Activated gamma-delta T cell treated with anti-CD3 and anti-CD28 coated beads, Interleukin-2, amount 50 U/mL, for 16 hours (primary cell): Measurements from ENCODE around the gene ATG7.
"Not testable (repeated sequence)": the region's sequence is repeated elsewhere in the genome, so short reads cannot be mapped to it uniquely, and the experiment has no call there.

Experiments
- DNase-seq: peaks from one replicate; pipeline ENCODE4 v3.0.0-alpha.2; 2020; ENCODE audit warnings: low read depth

Gene ATG7

DNA sequence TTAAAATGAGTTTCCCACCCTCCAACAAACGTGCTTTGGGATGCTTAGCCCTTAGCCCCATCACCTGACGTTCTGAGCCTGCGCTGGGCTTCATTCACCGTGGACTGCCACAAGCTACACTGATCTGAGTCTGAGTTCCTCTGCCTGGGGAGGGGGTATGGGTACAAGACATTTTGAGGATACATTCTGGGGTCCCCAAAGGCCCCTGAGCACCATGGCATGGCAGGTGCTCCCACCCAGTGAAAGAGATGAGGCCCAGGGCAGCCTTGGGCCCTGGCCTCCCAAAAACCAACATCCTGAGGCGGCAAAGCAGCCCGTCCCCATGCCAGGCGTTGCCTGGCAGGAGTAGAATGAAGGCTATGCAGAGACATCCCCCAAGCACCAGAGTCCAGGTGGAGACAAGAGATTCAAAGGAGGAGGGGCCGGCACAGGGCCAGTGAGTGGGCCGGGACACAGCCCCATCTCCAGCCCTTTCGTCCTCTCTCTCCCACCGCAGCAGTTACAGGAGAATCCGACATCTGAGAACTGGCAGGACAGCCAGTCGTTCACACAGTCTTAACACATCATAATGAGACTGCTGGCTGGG is 297.1 kb downstream of the ATG7 start:
- no peak for DNase-seq

DNA sequence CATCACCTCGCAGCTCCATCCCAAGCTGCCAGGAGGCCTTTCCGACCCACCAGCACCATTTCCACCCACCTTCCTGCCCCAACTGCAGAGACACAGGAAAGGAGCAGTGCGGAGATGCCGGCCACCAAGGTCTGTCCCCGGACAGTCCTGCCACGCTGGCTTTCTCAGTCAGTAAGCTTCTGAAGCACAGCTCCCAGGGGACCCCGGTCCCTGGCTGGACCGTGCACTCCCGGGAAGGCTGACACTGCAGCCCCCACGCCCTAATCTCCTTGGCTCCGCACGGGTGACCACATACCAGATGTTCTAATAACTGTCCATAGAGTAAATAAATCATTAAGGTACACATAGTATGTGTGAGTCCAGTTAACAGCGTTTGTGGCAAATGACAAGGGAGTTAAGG is 298.1 kb downstream of the ATG7 start:
- DNase-seq, result no peak

DNA sequence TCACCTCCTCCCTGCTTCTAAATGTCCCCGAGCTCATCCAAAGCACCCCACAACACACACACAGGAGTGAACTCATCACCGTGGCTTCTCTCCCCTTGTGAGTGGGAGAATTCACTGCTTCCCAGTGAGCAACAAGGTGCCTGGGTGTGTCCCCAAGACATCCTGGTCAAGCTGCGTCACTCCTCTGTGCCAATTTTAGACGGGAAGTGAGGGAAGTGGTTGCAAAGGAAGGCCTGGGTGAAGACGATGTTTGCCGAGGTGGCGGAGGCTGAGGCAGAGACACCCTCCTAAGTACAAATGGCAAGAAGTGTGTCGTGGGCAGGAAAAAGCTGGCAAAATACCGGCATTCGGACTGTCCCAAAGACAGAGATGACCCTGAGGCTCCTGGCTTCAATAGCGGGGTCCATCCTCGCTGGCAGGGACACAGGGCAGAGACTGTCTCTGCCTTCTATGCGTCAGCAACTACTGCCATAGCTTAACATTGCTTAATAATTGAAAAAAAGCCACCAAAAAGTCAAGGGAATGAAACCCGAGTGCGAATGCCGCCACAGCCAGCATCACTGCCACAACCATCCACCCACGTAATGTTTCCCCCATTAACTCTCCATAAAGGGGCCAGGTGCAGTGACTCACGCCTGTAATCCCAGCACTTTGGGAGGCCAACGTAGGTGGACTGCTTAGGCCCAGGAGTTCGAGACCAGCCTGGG is 298.7 kb downstream of the ATG7 start:
- DNase-seq, result no peak

DNA sequence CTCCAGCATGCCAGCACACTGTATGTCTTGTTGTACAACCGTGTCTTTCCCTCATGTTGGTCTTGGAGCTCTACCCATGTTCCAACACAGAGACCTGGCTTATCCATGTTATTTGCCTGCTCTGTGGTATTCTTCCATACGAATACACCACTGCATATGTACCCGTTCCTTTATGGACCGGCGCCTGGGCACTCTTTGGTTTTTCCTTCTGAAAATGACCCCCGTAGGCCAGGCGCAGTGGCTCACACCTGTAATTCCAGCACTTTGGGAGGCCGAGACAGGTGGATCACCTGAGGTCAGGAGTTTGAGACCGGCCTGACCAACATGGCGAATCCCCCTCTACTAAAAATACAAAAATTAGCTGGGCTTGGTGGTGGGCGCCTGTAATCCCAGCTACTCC is 300.5 kb downstream of the ATG7 start:
- not testable (repeated sequence) for DNase-seq

DNA sequence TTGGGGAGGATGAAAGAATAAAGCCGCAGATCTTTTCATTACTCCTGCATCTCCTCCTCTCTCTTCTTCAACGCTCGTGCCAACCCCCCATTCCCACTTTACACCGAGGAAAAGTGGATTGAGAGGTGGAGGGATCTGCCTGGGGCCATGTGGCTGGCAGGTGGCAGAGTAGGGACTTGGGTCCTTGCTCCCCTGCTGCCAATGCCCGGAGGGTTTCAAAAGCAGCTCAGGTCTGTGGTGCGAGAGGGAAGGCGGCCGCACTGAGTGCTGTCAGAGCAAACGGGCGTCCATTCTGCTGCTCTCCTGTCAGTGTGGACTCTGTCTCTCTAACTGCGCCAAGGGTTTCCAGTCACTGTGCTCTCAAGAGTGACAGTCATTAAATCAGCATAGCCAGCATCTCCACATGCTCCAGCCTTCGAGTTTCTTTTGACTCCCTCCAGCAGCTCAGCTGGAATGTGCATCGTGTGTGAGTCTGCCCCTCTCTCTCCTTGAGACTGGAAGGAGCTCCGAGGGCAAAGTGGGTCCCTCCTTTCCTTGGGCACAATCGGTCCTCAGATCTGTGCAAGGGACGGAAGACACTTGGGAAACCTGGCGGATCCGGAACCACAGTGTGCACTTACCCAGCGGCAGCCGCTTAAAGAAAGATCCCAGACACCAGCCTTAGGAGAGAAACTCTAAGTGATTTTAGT is 302.9 kb downstream of the ATG7 start:
- DNase-seq, result no peak

DNA sequence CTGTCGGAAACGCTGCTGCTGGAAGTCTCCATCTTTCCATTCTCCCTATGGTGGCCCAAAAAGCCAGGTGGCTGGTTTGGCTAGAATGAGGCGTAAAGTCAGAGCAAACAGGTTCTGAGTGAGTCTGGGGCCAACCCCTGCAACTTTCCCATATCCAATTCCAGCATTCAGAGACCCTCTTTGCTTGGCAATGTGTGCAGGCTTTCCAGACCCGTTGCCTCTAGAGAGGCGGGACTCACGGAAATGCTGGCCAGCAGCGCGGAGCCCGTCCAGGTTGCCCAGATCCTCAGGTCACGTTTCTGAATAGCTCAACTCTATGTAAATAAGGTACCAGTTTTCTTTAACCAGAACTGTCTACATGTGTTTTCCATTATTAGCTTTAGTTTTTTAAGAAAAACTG is 303.5 kb downstream of the ATG7 start:
- no peak for DNase-seq

DNA sequence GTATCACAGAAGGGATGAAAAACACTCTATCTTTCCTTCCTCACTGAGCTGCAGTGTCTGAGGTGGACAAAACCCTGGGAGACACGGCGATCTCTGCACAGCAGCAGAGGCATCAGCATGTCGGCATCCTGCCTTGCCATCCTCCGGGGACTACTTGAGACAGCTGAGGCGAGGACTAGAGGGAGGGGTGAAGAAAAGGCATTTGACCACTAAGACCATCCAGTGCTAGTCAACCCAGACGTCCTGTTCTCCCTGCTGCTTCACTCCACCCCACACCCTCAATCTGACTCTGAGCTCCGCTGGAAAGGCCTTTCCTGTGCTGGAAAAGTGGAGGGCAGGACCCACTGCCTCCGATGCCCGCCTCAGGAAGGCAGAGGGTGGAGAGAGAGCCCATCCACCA is 304.3 kb downstream of the ATG7 start:
- DNase-seq, result no peak

DNA sequence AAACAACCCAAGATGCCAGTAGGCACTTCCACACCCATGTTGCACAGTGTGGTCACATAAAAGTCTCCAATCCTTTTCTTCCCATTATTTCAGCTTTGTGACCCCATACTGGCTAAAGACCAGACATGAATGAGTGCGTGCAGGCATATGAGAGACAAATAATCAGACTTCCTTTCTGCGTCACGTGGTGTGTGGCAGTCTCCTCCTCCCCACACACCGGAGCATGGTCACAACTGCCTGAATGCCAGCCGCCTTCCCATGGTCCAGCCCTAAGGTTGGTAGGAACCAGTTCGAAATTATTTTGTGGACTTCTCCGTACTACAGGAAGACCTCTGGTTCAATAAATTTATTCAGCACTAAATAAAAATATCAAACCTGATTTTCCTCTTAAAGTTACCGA is 306.0 kb downstream of the ATG7 start:
- DNase-seq, result no peak

DNA sequence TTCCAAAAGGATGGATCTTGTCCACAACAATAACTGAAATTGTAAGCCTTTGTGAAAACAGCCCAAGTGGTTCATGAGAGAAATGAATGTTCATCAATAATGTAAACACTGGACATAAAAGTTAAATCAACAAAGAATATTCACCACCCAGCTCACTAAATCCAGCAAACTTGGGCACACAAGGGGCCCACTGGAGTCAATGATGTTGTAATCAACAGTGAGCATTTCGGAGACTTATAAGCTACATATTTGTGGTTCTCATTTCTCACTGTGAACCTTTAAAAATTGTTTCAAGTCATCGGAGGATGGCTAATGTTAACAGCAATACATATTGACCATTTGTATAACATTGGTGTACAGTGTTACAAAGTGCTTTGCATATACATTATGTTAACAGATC is 308.4 kb downstream of the ATG7 start:
- no peak for DNase-seq

DNA sequence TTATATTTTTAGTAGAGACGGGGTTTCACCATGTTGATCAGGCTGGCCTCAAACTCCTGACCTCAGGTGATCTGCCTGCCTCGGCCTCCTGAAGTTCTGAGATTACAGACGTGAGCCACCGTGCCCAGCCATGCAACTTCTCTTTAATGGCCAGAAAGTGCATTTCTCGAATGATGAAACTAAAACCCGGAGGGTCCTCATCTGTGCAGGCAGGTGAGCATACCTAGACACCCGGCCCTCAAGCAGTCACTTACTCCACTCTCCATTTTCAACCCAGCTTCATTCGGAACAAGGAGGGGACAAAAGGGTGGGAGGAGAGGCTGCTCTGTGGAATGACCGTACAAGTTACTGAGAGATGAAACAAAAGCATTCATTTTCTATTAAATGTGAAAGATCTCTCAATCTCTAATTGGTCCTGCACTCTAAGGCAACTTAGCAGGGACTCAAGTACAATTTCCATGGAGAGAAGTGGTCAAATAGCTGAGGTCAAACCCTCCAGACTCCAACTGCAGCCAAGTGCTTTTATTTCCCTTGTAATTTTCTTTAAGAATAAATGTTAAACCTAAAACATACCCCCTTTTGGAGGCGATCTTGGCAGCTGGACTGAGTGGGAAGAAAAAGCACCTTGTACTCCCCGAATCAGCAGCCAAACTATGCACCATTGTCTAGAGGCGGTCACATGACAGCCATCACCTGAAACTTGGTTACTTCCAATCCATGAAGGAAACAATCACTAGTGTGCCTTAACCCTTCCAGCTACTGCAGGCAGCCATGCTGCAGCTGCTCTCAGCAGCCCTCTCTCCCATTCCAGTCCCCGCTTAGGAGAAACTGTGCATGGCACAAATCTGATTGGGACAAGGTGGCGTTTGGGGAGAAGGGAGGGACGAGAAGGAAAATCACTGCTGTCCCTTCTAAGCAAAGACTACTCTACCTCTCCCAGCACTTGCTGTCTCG is 309.3 kb downstream of the ATG7 start:
- DNase-seq, result no peak

DNA sequence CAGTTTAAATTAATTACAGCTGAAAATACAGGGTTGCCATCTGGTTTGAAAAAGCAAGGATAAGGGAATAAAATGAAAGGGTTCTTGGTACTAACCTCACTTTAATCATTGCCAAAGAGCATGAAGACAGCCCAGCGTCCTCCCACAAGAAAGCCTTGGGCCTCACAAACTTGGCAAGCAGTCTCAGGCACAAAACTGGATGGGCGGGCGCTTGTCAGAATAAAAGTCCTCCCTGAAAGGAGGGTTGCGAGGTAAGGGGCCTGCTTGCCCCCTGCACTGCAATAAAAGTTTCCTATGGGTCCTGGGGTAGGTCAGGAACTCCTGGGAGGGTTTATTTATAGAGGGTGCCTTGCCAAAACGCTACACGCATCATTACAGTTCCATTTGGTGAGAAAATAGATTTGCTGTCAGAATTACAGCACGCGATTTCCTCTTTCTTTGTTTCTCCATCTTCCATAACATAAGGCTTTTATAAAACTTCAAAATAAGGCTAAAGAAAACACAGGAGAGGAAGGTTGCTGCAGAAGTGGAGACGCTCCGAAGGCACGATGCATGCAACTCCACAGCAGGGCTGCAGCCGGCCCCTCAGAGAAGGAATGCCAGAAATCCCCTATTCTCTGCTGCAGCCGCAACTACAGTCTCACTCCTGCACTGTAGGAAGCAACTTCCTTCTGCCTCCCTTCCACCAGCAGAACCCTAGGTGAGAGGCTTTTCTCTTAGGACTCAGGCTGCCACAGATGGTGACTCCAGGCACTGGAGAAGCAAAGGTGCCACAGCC is 310.2 kb downstream of the ATG7 start:
- DNase-seq, result no peak

DNA sequence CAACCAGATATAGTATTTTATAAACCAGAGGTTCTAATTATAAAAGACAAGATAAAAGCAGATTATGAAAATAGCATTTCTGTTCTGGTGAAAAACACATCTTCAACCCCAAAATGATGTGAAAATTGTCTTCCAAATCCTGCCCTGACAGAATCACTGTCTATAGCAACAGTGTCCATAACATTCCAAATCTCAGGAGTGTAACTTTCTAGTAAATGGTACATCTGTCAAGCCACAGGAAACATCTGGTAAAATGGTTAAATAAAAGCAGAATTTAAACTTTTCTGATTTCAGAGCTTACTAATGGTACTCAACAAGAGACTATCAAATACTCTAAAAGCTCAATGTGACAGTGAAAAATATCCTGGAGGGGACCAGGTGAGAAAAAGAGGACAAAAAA is 311.0 kb downstream of the ATG7 start:
- no peak for DNase-seq

DNA sequence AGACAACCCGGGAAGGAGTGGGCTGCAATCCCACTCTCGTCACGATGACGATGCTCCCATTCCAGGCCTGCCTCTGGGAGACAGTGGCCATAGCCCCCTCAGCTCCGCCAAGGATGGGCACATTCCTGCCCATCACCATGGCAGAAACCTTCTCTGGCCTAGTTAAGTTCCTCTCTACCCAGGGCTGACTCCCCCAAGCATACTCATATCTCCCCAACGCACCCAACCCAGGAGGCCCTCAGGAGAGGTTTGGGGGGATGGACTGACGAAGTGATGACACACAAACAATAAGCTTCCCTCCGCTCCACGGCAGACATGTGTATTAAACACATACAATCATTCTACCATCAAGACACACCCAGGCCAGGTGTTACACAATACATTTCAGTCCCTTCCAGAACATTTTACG is 311.4 kb downstream of the ATG7 start:
- DNase-seq, result no peak

DNA sequence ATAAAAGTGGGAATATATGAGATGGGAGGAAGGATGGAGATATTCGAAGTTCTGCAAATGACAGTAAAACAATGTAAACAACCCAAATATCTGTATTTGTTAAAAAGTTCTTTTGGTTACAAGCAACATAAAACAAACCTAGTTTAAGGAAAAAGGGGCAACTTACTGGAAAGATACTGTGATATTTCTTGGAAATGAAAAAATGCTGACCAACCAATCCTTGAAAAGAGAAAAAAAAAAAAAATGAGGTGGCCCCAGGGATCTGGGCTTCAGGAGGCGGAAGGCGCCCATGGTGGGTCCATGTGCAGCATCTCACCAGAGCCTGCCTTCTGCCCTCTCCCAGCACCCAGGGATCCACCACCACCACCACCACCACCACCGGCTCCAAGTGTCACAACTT is 312.4 kb downstream of the ATG7 start:
- no peak for DNase-seq

DNA sequence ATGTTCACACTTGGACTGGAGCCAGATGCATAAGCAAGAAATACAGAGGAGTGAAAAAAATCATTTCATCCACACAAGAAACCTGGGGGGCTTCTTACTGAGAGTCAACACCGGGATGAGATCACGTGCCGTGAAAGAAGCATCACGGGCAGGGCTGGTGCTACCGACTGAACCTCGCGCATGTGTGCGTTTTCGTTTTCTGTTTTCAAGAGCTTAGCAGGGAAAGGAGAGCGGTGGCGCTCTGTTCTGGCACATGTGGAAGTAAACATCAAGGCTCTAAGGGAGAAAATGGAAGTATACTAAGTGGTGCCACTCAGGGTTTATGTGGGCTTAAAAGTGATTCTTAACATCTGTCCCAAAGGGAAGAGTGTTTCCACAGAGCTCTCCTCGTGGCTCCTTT is 315.6 kb downstream of the ATG7 start:
- no peak for DNase-seq

DNA sequence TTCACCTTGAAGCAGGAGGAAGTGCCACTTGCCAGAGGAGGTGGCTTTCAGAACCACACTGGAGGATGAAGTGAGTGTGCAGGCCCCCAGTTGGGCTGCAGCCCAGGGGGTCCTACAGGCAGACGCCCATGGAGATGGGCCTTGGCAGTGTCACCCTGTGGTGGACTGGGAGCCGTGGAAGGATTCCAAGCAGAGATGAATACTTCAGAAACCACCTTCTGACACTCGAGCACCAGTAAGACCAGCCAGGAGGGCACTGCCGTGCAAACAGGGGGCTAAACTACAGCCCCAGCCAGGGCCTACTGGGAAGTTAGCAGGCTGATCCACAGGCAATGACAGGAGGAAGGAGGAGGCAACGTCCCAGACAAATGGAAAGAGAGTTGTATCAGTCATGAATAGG is 316.1 kb downstream of the ATG7 start:
- no peak for DNase-seq

DNA sequence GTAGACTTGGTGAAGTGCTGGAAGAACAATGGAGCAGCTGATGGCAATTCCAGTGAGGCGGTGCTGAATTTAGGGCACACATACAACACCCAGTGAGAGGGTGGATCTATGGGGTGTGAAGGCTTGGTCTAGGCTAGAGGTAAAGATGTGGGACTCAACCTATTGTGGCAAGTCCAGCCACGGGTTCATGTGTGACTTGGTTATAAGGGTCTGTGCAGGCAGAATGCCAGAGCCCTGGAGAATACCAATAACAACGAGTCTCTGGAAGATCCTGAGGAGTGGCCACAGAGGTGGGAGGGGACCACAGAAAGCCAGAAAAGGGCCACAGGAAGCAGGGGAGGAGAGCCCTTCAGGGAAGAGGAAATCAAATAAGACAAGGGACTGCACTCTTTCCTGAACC is 316.6 kb downstream of the ATG7 start:
- DNase-seq, result no peak

DNA sequence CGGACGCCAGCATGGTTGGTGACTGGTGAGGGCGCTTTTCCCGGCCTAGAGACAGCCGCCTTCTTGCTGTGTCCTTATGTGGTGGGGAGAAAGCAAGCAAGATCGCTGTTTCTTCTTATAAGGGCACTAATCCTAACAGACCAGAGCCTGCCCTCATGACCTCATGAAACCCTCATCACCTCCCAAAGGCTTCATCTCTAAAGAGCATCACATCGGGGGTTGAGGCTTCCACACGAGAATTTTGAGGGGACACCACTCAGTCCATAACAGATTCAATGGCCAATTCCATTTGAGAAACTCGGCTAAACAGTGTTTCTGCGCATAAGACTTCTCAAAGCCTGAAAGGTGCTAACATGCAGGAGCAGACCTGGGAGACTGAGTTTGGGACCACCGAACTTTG is 317.5 kb downstream of the ATG7 start:
- DNase-seq, result no peak

DNA sequence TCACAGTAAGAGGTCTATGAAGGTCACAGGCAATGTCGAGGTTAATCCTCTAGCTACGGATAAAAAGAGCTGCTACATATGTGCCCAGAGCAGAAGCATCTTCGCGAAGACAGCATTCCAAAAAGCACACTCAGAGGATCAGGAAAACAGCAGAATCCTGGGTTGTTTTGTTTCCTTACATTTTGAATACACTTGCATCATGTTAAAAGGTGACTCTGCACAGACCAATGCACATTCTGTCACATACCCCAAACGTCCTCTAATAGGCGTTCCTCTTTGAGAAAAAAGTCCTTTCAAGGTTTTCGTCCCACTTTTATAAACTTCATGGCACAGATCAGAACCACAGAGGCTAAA is 318.8 kb downstream of the ATG7 start:
- DNase-seq, result no peak

DNA sequence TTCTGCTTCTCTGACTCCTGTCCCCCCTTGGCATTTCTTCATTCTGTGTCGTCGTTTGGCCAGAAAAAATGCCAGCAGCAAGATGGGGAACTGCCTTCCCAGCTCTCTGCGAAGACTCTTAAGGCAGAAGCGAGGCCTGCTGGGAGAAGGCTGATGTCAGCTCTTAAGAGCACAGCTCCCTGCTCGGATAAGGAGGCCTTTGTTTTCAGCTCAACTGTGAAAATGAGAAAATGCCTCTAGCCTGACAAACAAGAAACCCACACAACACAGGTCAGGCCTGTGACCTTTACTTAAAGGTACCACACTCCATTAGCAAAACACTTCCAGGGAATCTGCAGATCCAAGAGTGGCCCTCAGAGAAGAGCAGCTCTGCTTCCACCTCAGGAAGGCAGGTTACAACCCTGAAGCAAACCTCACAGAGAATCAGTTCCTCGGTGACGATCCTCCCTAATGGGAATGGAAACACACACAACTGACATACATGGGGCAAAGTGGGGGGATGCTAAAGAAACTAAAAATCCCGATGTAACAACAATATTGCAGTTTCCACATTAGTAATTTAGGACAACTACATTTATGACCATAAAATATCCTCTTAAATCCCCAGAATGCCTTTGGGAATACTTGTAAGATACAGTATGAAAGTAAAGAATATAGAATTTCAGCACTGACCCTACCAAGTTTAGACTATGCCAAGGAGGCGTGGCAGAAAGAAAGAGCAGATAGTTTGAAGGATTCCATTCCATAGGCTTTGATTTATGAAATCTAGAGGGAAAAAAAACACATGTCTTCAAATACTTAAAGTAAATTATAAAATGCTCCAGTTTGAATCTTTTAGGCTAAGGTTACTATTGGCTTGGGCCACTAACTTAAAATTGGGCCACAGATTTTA is 319.4 kb downstream of the ATG7 start:
- DNase-seq, result no peak
